ENCODE measurements around the gene LRMDA.

The LRMDA gene

GRCh38 chr10:76336213-76336963 is 905.0 kb downstream of the LRMDA start:
- DNase-seq: no peak

DNA sequence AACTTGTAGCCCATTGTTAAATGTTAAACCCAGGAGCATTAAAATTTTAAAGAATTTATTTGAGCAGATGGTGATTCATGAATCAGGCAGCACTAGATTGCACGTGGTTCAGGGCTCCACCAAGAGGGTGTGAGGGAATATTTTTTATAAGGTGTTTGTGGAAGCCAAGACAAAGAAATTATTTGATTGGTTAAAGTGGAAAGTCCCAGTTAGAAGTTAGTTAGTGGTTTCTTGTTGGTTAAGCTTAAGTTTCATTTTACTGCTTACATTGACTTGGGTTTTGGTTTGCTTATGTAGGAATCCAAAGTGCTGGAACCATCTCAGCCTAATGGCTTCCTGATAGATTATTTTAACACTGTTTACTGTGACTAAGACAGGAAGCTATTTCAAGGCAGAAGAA is 906.2 kb downstream of the LRMDA start:
- DNase-seq: no peak

DNA sequence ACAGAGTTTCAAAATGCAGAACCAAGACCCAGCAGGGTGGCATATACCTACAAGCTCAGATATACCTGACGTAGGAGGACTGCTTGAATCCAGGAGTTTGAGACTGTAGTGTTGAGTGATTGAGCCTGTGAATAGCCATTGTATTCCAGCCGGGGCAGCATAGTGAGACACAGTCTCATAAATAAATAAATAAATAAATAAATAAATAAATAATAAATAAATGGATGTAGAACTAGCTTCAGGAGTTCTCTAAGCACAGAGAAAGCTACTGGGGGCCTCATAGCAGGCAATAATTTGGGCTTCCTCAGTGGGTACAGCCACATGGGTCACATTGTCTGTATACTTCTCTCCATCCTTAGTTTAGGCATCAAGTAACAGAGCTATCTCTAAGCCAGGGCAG is 906.8 kb downstream of the LRMDA start:
- no peak for DNase-seq

DNA sequence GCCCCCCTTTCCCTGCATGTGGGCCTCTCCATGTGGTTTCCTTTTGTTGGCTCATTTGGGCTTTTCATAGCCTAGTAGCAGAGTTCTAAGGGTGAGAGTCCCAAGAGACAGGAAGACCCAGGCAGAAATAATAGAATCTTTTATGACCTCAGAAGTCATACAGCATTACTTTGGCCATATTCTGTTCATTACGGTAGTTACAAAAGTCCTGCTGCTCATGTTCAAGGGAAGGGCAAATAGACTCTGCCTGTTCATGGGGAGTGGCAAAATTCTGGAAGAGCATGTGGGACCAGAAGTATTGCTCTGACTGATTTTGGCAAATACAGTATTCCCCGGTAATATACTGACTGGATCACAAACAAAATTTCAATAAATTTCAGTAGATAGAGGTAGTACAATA is 910.3 kb downstream of the LRMDA start:
- no peak for DNase-seq

DNA sequence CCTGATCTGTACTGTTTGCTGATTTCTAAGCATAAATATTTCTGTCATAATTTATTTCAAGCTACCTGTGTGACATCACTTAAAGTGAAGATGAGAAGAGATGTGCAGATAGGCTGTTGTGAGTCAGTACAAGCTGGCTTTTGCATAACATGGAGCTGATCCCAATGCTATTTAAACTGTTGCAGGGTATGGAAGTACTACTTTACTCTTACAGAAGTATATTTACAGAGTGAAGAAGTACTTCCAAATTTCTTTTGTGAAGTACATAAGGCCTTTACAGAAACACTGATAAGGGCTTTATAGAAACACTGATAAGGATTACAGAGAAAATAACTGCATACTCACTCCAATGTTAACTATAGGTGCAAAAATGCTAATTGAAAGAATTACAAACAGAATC is 911.6 kb downstream of the LRMDA start:
- DNase-seq: no peak

GRCh38 chr10:76347832-76348231 is 916.4 kb downstream of the LRMDA start:
- DNase-seq: no peak

DNA sequence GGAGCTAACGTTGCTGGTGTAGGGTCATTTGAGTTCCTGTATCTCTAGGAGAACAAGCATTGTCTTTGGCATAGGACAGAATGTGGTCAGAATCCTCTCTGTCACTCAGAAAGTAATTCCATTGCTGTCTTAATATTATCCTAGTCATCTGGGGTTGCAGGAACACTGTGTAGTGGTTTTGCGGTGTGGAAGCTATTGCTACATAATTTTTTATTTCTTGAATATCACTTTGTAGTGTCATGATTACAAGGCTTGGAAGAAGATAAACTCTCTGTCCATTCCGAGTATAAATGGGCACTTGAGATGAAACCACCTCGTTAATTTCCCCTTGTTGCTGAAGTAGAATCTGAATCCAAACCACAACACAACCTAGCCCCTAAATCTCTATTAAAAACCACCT is 919.2 kb downstream of the LRMDA start:
- no peak for DNase-seq

DNA sequence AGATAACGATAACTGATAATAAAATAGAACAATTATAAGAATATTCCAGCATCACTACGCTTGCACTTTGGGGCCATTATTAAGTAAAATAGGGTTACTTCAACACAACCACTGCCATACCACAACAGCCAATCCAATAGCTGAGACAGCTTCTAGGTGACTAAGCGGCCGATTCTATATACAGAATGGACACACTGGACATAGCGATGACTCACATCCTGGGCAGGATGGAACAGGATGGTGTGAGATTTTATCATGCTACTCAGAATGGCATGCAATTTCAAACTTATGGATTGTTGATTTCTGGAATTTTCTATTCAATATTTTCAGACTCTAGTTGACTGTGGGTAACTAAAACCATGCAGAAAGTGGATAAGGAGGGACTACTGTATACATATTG is 920.9 kb downstream of the LRMDA start:
- no peak for DNase-seq

- DNase-seq: no peak
Measured at GRCh38 chr10:76353237-76353851, 921.9 kb downstream of the LRMDA start.

DNA sequence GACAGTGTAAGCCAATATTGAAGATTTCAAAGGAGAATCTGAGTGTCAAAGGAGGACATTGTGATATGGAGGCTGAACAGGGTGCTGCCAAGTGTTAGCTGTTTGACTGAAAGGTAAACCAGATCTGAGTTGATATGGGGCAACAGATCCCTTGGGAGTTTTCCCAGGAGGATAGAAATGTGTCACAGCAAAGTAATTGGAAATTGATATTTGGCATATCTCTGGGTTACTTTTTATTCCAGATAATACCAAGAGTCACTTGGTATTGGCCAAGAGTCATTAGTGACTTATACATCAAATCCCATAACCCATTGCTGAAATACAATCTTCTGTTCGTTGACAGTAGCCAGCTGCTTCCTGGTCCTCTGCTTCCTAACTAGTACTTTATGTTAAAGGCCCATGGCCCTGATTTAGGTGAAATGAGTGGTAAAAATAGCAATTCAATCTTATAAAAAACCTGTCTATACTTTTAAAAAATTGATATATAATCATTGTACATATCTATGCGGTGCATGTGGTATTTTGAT is 922.9 kb downstream of the LRMDA start:
- DNase-seq: no peak

GRCh38 chr10:76354921-76355320 is 923.5 kb downstream of the LRMDA start:
- DNase-seq: no peak

GRCh38 chr10:76356557-76356956 is 925.1 kb downstream of the LRMDA start:
- no peak for DNase-seq

- no peak for DNase-seq
Measured at GRCh38 chr10:76357726-76358415, 926.4 kb downstream of the LRMDA start.

DNA sequence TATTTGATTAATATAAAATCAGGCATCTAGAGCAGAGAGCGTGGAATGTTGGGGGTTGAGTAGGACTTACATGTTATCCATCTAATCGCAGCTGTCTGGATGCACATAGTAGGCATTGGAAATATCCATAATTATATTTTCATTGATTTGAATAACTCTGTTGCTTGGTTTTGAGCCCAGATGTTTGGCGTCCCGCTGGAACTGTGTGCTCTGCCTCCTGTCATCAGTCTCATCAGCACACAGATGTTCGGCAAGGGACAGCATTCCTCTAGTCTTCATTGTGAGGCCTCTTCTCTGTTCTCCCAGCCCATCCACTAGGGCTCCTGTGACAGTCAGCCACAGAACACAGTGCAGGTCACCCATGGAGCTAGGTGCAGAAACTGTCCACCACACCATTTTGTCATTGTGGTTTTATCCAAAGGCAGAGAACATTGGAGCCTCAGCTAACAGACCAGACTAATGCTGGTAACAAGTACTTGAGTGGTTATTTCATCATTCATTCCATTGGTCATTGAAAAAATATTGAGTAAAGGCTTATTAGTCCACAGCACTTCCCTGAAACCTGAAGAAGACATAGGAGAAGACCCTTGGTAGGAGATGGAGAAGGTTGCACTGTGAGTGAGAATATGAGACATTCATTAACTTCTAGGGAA is 927.4 kb downstream of the LRMDA start:
- DNase-seq: no peak

- DNase-seq: no peak
Measured at GRCh38 chr10:76375761-76376160, 944.3 kb downstream of the LRMDA start.

- DNase-seq: no peak
Measured at GRCh38 chr10:76382381-76382851, 951.0 kb downstream of the LRMDA start.

- no peak for DNase-seq
Measured at GRCh38 chr10:76388321-76389023, 957.0 kb downstream of the LRMDA start.

DNA sequence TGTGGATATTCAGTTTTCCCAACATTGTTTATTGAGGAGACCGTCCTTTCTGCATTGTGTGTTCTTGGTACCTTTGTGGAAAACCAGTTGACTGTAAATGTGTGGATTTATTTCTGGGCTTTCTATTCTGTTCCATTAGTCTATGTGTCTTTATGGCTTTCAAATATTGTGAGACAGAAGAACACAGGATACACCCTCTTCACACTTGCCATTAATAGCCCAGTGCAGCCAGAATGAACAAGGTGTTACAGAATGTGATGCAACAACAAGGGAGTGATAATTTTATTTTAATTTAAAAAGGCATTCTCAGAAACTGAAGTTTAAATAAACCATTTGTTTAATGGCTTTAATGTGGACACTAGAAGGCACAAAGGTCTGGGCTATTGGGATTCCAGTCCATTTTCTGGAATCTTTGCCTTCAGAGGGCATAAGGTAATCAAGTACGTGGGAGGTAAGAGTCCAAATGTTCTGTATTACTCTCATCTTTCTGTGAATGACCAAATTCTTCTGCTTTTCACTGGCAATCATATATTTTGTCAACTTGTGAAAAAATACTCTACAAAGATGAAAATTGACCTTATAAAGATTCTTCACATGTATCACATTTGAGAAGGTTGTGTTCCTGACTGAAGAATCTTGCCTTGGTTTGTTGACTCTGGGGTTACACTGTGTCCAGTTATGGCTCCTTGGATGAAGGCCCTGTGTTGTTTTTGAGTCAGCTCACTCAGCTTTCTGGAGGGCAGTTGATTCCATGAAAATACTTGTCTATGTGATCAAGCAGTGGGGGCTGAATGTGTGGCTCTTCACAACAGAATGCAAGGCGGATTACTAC is 962.7 kb downstream of the LRMDA start:
- DNase-seq: no peak

- DNase-seq: no peak
Measured at GRCh38 chr10:76394707-76395042, 963.3 kb downstream of the LRMDA start.

DNA sequence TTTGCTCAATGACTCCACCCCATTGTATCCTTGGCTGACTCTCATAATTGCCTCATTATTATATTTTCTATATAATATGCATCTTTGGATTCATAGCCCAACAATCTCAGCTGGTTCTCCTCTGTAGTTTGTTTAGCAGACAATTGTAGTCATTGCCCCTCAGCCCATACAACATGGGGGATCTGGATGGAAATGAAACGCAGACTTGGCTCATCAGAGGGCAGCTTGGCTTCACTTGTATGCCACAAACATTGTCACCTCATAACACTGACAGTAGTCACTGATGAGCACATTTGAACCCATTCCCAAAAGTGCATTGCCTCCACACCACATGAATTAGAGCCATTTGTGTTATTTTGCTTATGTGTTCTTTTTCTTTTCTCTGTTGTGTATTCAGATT is 963.8 kb downstream of the LRMDA start:
- DNase-seq: no peak

- DNase-seq: no peak
Measured at GRCh38 chr10:76396134-76396533, 964.7 kb downstream of the LRMDA start.

Data from GOT3 (cell line).